GM18951 (cell line): Measurements from ENCODE around the gene ACP4.

Source experiments
- POLR2A ChIP-seq: IDR thresholded peaks from 4 replicates; pipeline ENCODE4 v1.6.1; 2011; ENCODE audit warnings: mild to moderate bottlenecking; ENCODE audit not compliant: insufficient read length, insufficient read depth; ENCODE audit errors: extremely low read depth
- in situ Hi-C: fragments of 300-500 bp; cut with MboI; formaldehyde crosslinking; loops from one replicate; pipeline ENCODE4 v1.12.0; 2022; ENCODE audit warnings: low sequenced_read_pairs, mixed read lengths, inconsistent platforms; ENCODE audit not compliant: unreplicated experiment

Gene ACP4

DNA sequence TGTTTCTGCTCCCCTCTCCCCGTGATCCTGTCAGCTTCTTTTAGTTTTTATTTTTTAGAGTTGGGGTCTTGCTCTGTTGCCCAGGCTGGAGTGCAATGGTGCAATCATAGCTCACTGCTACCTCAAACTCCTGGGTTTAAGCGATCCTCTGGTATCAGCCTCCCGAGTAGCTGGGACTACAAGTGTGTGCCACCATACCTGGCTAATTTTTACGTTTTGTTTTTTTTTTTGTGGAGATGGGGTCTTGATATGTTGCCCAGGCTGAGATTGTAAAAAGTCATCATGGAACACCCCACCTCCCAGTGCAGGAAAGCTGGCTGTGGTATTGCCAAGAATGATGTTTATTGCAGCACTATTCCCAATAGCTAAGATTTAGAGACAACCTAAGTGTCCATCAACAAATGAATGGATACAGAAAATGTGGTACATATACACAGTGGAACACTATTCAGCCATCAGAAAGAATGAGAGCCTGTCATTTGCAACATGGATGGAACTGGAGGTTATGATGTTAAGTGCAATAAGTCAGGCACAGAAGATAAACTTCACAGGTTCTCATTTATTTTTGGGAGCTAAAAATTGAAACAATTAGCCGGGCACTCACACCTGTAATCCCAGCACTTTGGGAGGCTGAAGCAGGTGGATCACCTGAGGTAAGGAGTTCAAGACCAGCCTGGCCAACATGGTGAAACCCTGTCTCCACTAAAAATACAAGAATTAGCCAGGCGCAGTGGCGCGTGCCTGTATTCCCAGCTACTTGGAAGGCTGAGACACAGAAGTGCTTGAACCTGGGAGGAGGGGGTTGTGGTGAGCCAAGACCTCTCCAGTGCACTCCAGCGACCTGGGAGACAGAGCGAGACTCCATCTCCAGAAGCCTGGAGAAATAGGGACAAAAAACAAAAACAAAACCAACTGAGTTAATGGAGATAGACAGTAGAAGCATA lies 49.8 kb downstream of the ACP4 start:
- no peak for TF ChIP-seq POLR2A
- in situ Hi-C loops: no loop called here

DNA sequence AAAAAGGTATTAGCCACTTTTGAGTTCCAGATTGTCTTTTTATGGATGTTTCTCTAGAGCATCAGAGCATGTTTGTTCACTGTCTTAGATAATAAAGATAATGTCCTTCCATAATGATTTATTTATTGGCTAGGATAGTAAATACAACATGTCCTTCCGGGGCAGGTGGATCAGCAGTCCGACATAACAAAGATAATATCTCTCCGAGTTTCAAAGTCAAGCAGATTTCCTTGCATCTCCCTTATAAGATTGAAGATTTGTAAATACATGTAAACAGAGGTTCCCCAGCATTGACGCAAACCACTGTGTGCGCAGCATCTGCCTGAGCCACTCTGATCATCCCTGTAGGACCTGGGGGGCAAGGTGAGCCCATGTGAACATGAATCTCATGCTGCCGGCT lies 51.9 kb downstream of the ACP4 start:
- in situ Hi-C loops: no loop called here
- TF ChIP-seq POLR2A: no peak

DNA sequence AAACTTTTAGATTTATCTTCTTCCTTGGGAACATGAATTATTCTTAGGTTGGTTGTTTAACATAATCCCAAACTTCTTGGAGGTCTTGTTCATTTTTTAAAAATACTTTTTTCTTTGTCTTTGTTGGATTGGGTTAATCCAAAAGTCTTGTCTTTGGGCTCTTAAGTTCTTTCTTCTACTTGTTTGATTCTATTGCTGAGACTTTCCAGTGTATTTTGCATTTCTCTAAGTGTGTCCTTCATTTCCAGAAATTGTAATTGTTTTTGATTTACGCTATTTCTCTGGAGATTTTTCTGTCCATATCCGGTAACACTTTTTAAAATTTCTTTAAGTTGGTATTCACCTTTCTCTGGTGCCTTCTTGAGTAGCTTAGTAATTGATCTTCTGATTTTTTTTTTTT lies 53.0 kb downstream of the ACP4 start:
- in situ Hi-C loops: no loop called here
- no peak for TF ChIP-seq POLR2A

DNA sequence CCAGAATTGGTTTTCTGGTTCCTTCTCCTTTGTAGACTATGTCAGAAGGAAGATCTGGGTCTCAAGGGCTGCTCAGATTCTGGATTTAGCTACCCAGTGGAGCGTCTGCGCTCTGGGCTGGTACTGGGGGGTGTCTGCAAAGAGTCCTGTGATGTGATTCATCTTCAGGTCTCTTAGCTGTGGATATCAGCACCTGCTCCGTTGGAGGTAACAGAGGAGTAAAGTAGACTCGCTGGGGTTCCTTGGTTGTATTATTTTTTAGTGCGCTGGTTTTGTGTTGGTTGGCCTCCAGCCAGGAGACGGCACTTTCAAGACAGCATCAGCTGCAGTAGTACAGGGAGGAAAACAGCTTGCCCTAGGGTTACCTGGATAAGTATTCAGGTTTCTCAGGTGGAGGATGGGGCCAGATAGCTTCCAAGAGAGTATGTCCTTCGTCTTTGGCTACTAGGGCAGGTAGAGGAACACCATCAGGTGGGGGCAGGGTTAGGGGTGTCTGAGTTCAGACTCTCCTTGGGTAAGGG lies 53.5 kb downstream of the ACP4 start:
- in situ Hi-C loops: no loop called here
- no peak for TF ChIP-seq POLR2A

DNA sequence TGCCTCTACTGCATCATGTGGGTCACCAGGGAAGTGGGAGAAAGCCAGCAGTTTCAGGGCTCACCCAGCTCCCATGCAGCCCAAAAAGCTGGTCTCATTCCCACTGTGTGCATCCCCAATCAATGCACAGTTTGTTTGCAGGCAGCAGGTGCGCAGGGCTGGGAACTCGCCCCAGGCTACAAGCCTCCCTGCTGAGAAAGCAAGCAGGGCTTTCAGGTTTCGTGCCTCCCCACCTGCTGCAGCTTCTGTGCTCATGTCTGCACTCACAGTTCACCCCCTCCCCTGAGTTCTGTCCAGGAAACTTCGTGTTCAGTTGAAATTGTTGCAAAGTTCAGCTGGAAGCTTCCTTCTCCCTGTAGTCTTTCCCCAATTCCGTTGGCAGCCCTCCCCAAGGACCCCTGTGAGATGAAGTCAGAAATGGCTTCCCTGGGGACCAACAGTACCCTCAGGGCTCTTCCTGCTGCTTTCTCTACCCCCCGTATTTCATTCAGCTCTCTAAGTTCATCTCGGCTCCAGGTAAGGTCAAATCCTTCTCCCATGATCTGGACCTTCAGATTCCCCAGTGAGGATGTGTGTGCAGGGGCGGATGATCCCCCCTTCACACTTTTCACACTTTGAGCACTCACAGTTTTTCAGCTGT lies 54.2 kb downstream of the ACP4 start:
- in situ Hi-C loops: no loop called here

More for the DNA sequence above, 54.2 kb downstream of the ACP4 start:
- TF ChIP-seq POLR2A: no peak
